MG63 (cell line): ENCODE measurements around the gene RAB31. TPM values are rescaled to one million over a fixed set of nuclear protein-coding genes. Genes with fewer than 3 reads are reported as not detected.
"Not testable (repeated sequence)": the region's sequence is repeated elsewhere in the genome, so short reads cannot be mapped to it uniquely, and the experiment has no call there.

Experiments used
- DNase-seq: peaks from one replicate; pipeline ENCODE4 v3.0.0-alpha.2; 2020
- H3K27me3 ChIP-seq: fragments of 250-450 bp; sonication (Bioruptor Pico); 2 replicates; pipeline ENCODE4 v1.5.1; 2020; ENCODE audit warnings: mild to moderate bottlenecking, moderate library complexity
- H3K36me3 ChIP-seq: fragments of 250-450 bp; sonication (Bioruptor Pico); 2 replicates; pipeline ENCODE4 v1.5.1; 2020; ENCODE audit warnings: mild to moderate bottlenecking, moderate library complexity
- H3K4me3 ChIP-seq: fragments of 250-450 bp; sonication (Bioruptor Pico); 2 replicates; pipeline ENCODE4 v1.5.1; 2020; ENCODE audit warnings: mild to moderate bottlenecking, moderate library complexity
- H3K9me3 ChIP-seq: fragments of 250-450 bp; sonication (Bioruptor Pico); 2 replicates; pipeline ENCODE4 v1.5.1; 2020; ENCODE audit warnings: mild to moderate bottlenecking, moderate library complexity
- total RNA-seq: library from RNA; depleted of rRNA; stranded (reverse); fragments of >200 nt; shearing (Covaris generic); gene quantifications from 2 replicates; pipeline ENCODE4 v1.2.3, GENCODE V29; 2014; ENCODE audit warnings: low replicate concordance

RAB31 gene
- total RNA-seq, 1 experiment from 2014 or later: 19.5 TPM

DNA sequence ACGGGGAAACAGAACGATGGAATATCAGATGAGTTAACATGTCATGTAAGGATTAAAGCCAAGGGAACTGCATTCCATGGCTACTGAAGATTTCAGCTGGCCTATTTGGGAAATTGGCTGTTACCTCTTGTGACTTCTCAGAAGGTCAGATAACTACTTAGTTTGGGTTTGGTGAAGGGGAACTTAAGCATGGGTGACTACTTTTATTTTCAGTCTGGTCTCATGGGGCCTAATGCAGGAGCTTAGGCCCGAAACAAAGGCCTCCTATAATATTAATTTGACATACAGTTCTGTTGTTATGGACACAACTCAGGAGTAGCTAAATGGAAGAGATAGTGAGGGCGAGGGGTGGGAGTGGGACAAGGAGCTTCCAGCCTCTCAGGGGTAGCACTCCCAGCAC lies 133.7 kb downstream of the RAB31 start:
- no peak for DNase-seq
- H3K36me3 ChIP-seq: no peaks in the 10 kb centered on the region
- H3K9me3 ChIP-seq: no peaks in the 10 kb centered on the region
- no peak overlapping the region for H3K4me3 ChIP-seq
- no peaks in the 10 kb centered on the region for H3K27me3 ChIP-seq

GRCh38 chr18:9842448-9842847 lies 134.3 kb downstream of the RAB31 start:
- no peaks in the 10 kb centered on the region for H3K9me3 ChIP-seq
- no peak overlapping the region for H3K4me3 ChIP-seq
- DNase-seq: no peak
- H3K36me3 ChIP-seq: no peaks in the 10 kb centered on the region
- no peaks in the 10 kb centered on the region for H3K27me3 ChIP-seq

GRCh38 chr18:9845256-9845655 lies 137.2 kb downstream of the RAB31 start:
- Histone ChIP-seq H3K4me3 (no peak overlapping the region), H3K27me3 (no peaks in the 10 kb centered on the region), H3K36me3 (no peaks in the 10 kb centered on the region), H3K9me3 (no peaks in the 10 kb centered on the region)
- DNase-seq: no peak

GRCh38 chr18:9846162-9846925 lies 138.2 kb downstream of the RAB31 start:
- no peak overlapping the region for H3K4me3 ChIP-seq
- DNase-seq: no peak
- no peaks in the 10 kb centered on the region for H3K9me3 ChIP-seq
- no peaks in the 10 kb centered on the region for H3K27me3 ChIP-seq
- H3K36me3 ChIP-seq: no peaks in the 10 kb centered on the region

DNA sequence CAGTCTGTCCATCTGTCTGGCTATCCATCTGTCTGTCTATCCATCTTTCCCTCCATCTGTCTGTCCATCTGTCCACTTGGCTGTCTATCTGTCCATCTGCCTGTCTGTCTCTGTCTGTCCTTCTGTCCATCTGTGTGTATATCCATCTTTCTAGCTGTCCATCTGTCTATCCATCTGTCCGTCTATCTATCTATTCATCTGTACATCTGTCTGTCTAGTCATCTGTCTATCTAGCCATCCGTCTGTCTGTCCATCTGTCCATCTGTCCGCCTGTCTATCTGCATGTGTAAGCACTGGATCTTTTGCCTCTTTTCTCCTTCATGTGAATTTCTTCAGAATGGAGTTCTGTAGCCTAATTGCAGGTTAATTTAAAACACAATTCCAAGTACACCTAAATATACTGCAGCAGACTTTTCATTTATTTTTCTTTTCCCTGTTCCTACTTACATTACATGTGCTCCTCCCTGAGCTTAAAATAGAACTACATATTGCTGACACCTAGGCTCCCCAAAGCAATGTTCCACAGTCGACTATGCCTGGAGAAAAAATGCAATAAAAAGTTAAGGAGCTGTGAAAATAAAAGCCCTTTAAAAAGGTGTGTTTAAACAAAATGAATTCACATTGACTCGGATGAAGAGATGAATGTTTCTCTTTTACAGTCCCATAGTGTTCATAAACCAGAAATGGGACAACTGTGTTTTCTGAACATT lies 140.2 kb downstream of the RAB31 start:
- 0 out of 2 replicates have a peak, but pooled peaks cover 3% of the 10 kb centered on the region for H3K9me3 ChIP-seq

GRCh38 chr18:9849407-9850283 lies 141.5 kb downstream of the RAB31 start:
- Histone ChIP-seq H3K36me3 (no peaks in the 10 kb centered on the region), H3K9me3 (0 out of 2 replicates have a peak, but pooled peaks cover 3% of the 10 kb centered on the region)

More for the DNA sequence above, 140.2 kb downstream of the RAB31 start:
- Histone ChIP-seq H3K36me3 (no peaks in the 10 kb centered on the region), H3K27me3 (no peaks in the 10 kb centered on the region), H3K4me3 (no peak overlapping the region)
- no peak for DNase-seq

GRCh38 chr18:9850309-9850708 lies 142.2 kb downstream of the RAB31 start:
- no peak for DNase-seq
- Histone ChIP-seq H3K4me3 (no peak overlapping the region), H3K27me3 (no peaks in the 10 kb centered on the region), H3K36me3 (no peaks in the 10 kb centered on the region), H3K9me3 (0 out of 2 replicates have a peak, but pooled peaks cover 3% of the 10 kb centered on the region)

More at GRCh38 chr18:9849407-9850283, 141.5 kb downstream of the RAB31 start:
- DNase-seq: no peak
- Histone ChIP-seq H3K27me3 (no peaks in the 10 kb centered on the region), H3K4me3 (no peak overlapping the region)

- H3K9me3 ChIP-seq: 0 out of 2 replicates have a peak, but pooled peaks cover 3% of the 10 kb centered on the region
- DNase-seq: no peak
- no peaks in the 10 kb centered on the region for H3K36me3 ChIP-seq
- H3K4me3 ChIP-seq: no peak overlapping the region
- H3K27me3 ChIP-seq: no peaks in the 10 kb centered on the region
These were observed 143.4 kb downstream of the RAB31 start for GRCh38 chr18:9851511-9851910.

- Histone ChIP-seq H3K9me3 (0 out of 2 replicates have a peak, but pooled peaks cover 3% of the 10 kb centered on the region), H3K36me3 (no peaks in the 10 kb centered on the region), H3K4me3 (no peak overlapping the region), H3K27me3 (no peaks in the 10 kb centered on the region)
- DNase-seq: no peak
These were observed 144.4 kb downstream of the RAB31 start for GRCh38 chr18:9852266-9853081.

- H3K36me3 ChIP-seq: no peaks in the 10 kb centered on the region
- 0 out of 2 replicates have a peak, but pooled peaks cover 3% of the 10 kb centered on the region for H3K9me3 ChIP-seq
- no peak overlapping the region for H3K4me3 ChIP-seq
- no peak for DNase-seq
- no peaks in the 10 kb centered on the region for H3K27me3 ChIP-seq
These were observed 146.9 kb downstream of the RAB31 start for GRCh38 chr18:9854801-9855676.

DNA sequence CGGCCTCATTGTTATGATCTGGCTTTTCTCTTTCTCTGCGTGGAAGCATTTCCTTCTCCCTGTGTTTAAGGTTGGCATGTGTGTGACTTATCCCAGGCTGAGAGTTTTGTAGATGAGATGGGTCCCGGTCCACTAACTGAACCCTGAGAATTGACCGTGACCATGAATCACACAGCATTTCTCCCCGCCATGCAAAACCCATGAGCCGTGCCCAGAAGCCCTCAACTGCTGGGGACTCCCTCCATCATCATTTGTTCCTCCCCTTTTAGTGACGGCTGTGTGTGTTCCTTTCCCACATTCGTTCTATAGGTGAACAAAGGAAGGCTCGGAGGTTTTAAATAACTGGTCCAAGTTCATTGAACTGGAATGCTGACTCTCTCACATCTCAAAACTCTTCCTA lies 147.6 kb downstream of the RAB31 start:
- no peak for DNase-seq
- H3K27me3 ChIP-seq: no peaks in the 10 kb centered on the region
- no peaks in the 10 kb centered on the region for H3K36me3 ChIP-seq
- 0 out of 2 replicates have a peak, but pooled peaks cover 3% of the 10 kb centered on the region for H3K9me3 ChIP-seq
- no peak overlapping the region for H3K4me3 ChIP-seq

DNA sequence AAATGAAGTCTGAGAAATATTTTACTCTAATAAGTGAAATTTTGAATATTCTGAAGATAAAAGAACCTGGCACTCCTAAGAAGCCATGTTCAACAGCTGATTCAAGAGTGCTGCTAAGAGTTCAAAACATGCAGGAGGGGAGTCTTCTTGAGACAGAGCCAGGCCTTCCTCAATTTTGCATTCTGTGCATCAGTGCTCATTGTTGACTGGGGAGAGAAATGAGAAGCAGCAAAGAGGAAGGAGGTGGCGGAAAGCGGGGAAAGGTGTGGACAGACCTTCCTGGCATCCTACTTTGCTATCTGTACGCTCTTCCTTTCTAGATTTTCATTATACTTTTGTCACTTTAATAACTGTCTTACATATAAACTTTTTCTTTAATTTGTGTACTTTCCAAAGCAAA lies 148.0 kb downstream of the RAB31 start:
- H3K9me3 ChIP-seq: 0 out of 2 replicates have a peak, but pooled peaks cover 3% of the 10 kb centered on the region
- no peaks in the 10 kb centered on the region for H3K27me3 ChIP-seq
- no peak overlapping the region for H3K4me3 ChIP-seq
- H3K36me3 ChIP-seq: no peaks in the 10 kb centered on the region
- no peak for DNase-seq

GRCh38 chr18:9857479-9857998 lies 149.4 kb downstream of the RAB31 start:
- H3K4me3 ChIP-seq, DNase-seq, H3K9me3 ChIP-seq, H3K36me3 ChIP-seq, H3K27me3 ChIP-seq: not testable (repeated sequence)

GRCh38 chr18:9858642-9859041 lies 150.5 kb downstream of the RAB31 start:
- no peaks in the 10 kb centered on the region for H3K36me3 ChIP-seq
- no peak for DNase-seq
- no peak overlapping the region for H3K4me3 ChIP-seq
- H3K27me3 ChIP-seq: no peaks in the 10 kb centered on the region
- H3K9me3 ChIP-seq: no peaks in the 10 kb centered on the region

DNA sequence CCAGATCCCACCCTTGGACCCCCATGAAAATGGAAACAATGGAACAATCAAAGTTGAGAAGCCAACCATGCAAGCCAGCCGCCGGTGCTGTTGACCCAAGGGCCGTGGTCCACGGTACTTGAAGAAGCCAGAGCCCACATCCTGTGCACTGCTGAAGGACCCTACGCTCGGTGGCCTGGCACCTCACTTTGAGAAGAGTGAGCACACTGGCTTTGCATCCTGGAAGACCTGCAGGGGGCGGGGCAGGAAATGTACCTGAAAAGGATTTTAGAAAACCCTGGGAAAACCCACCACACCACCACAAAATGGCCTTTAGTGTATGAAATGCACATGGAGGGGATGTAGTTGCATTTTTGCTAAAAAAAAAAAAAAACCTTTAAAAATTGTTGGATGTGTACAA lies 151.1 kb downstream of the RAB31 start:
- Histone ChIP-seq H3K27me3 (no peaks in the 10 kb centered on the region), H3K9me3 (no peaks in the 10 kb centered on the region), H3K4me3 (no peak overlapping the region), H3K36me3 (no peaks in the 10 kb centered on the region)
- no peak for DNase-seq
